ENCODE data around the gene FXYD2.

DNA sequence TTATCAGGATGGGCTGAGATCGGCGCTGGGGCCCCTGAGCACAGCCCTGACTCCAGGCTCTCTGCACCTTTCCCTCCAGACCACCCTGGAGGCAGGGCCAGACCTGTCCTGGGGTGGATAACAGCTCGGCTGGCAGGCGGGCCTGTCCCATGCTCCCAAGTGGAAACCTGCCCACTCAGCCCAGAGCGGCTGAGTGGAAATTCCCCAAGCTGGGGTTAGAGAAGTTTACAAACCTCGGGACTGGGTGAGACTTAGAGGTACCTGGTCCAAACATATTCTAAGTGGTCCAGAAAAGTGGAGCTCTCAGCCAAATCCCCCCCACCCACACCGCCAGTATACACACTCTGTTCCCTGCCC lies 4.8 kb upstream of the FXYD2 start:
- TF ChIP-seq CTCF (IDR thresholded peaks at IDR 0.05) (no peak), POLR2AphosphoS5 (IDR thresholded peaks at IDR 0.05; ENCODE audit: insufficient read depth in 1 of 2, low read depth in 1 of 2) (no peak)

Measured in vagina (tissue), 2 donors.